ENCODE results near the gene VIM.
"Not testable (repeated sequence)": the region's sequence is repeated elsewhere in the genome, so short reads cannot be mapped to it uniquely, and the experiment has no call there.

The VIM gene

DNA sequence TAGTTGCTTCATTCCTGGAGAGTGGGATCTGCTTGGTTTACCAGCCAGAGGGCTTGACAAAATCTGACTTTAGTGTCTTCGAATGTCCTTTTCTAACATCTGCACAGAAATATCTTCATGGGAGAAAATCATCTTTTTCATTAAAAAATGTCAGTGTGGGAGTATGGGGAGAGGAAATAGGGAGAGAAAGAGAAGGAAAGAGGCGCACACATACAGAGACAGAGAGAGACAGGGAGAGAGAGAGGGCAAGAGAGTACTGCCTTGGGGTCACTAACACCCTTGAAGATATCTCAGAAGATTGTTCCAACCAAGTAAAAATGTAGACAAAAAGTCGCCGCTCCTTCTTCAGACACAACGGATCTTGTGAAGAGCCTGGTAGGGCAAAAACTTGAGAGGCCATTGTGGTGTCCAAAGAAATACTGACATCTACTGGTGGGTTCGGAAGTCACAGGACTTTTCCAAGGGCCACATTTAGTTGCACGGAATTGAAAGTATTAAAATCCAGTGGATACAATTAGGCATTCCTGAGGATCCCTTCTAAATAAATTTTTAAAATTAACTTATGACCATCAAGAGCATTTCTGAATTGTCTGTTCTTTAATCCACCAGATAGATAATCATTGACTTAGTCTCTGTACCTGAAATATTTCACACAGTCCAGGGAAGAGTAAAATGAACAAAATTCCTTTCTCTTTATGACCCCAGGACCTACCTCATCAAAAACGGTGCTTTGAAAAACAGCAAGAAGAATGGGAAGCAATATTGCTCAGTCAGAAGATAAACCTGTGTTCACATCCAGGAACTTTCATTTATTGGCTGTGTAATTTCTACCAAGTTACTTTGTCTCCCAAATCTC lies 29.7 kb downstream of the VIM start:
- peak; percentile 5 for DNase-seq

DNA sequence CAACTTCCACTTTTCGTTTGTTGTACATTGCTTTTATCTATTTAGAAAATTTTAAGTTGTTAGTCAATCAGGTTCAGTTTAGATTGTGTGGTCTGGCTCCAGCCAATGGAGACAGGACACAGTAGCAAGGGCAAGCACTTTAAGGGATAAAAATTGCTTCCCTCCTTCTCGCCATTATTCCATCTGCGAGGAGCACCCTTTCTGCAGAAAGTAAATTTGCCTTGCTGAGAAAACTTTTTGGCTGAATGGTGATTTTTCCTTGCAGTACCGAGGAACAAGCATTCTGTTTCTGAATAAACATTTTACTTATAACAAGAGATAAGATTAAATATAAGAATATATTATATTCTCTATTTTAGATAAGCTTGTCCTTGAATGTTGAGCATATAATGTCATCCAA lies 34.5 kb downstream of the VIM start:
- no peak for DNase-seq

DNA sequence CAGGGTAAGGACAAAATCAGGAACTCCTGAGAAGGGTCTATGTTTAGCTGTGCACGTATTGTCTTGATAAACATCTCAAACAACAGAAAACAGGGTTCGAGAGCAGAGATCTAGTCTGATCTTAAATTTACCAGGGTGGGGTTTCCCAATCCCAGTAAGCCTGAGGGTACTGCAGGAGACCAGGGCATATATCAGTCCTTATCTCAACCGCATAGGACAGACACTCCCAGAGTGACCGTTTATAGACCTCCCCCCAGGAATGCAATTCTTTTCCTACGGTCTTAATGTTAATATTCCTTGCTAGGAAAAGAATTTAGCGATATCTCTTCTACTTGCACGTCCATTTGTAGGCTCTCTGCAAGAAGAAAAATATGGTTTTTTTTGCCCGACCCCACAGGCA lies 35.5 kb downstream of the VIM start:
- no peak for DNase-seq

DNA sequence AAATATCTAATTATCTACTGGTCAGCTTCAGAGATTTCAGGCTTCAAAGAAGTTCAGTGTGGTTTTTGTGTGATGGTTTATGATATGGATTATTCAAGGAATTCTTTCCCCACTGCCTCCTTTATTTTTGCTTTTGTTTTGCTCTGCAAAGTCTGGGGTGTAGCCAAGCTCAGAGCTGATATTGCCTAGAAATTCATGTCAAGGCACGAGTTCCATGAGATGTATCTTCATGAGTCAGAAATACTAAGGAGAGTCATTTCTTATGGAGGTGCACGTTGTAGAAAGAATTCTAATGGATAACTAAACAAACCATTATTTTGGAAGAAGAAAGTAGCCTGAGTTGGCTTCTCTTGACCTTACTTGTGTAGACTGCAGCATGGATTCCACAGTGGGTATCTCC lies 37.4 kb downstream of the VIM start:
- DNase-seq: no peak

DNA sequence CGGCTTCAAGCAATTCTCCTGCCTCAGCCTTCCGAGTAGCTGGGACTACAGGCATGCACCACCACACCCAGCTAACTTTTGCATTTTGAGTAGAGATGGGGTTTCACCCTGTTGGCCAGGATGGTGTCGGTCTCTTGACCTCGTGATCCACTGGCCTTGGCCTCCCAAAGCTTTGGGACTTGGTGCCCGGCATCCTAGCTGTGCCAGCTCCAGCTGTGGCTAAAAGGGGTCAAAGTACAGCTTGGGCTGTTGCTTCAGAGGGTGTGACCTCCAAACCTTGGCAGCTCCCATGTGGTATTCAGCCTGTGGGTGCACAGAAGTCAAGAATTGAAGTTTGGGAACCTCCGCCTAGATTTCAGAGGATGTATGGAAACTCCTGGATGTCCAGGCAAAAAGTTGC lies 38.5 kb downstream of the VIM start:
- not testable (repeated sequence) for DNase-seq

DNA sequence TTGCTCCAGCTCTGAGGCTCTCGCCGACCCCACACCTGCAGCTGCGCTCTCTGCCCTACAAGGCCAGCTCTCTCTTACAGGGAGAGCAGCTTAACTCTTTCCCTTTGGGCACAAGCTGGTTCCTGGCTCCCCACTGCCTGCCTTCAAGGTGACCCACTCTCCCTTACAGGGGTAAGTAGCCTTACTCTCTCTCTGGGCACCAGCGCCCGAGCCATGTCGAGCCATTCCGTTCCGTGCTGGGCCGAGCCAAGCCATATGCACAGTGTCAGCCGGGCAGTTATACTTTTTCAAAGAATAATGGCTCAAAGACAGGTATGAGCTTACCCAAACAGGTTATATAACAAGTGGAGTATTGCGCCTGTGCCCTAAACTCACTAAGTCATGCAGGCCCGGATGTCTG lies 44.6 kb downstream of the VIM start:
- DNase-seq: no peak

DNA sequence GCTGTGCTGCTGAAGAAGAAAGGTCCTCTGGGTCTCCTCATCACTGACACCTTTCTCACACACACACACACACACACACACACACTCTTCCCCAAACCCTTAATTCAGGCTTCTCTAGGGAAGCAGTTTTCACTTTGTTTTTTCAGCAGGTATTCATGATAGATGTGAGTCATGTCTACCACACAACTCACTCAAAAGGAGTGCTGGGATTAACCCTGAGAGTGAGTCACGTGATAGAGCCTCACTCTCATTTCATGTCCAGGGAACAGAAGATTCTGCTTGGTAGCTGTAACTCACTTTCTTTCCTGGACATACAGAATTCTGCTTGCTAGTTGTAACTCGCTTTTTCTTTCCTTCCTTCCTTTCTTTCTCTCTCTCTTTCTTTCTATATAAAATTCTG lies 45.4 kb downstream of the VIM start:
- DNase-seq: no peak

DNA sequence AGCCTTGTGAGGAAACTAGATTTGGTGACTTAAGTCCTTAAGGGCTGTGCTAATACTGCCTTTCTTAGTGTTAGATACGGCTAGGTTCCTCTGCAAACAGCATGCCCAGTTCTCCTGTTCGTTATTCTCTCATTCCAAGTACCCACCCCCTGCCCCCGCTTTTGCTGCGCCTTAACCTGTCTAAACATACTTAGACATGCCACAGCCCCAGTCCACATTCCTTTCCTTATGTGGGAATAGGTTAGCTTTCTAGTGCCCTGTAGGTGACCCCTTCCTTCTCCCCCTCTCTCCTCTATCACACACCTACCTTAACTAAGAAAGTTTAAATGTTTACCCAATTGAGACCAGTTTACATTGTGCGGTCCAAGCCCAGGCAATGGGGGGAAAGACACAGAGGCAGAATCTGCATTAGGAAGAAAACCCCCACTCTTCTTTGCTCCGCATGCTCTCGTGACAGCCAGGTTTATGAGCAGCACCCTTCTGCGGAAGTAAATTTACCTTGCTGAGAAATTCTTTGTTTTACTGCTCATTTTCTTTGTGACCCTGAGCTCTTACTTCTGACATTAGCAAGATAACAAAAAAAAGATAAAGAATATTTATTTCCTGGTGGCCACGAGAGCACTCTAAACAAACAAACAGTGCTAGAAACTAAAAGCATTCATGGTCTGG lies 48.8 kb downstream of the VIM start:
- no peak for DNase-seq

DNA sequence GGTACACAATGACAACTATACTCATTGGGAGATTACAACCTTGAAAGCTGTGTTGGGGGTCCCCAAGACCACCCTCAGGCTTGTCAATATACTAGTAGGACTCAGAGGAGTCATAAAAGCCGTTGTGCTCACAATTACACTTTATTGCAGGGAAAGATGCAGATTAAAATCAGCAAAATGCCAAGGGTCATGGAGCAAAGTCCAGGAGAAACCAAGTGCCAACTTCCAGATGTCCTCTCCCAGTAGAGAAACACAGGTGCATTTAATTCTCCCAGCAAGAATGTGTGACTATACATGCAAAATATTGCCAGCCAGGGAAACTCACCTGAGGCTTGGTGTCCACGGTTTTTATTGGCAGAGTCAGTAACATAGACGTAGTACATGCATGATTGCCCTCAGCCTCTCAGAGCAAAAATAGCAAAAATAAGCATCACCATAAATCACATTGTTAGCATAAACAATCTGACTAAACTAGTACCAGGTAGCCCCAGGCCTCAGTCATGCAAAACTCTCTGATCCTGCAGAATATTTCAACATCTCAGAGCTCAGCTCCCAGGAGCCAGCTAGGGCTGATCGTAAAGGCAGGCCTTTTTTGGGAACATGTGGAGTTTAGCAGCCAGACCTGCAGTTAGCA lies 50.7 kb downstream of the VIM start:
- DNase-seq: no peak

DNA sequence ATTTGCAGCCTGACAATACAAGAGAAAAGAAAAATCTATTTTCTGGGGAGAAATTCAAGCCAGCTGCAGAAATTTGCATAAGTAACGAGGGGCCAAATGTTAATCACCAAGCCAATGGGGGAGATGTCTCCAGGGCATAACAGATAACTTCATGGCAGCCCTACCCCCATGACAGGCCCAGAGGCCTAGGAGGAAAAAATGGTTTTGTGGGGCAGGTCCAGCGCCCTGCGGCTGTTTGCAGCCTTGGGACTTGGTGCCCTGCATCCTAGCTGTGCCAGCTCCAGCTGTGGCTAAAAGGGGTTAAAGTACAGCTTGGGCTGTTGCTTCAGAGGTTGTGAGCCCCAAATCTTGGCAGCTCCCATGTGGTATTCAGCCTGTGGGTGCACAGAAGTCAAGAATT lies 54.3 kb downstream of the VIM start:
- no peak for DNase-seq

DNA sequence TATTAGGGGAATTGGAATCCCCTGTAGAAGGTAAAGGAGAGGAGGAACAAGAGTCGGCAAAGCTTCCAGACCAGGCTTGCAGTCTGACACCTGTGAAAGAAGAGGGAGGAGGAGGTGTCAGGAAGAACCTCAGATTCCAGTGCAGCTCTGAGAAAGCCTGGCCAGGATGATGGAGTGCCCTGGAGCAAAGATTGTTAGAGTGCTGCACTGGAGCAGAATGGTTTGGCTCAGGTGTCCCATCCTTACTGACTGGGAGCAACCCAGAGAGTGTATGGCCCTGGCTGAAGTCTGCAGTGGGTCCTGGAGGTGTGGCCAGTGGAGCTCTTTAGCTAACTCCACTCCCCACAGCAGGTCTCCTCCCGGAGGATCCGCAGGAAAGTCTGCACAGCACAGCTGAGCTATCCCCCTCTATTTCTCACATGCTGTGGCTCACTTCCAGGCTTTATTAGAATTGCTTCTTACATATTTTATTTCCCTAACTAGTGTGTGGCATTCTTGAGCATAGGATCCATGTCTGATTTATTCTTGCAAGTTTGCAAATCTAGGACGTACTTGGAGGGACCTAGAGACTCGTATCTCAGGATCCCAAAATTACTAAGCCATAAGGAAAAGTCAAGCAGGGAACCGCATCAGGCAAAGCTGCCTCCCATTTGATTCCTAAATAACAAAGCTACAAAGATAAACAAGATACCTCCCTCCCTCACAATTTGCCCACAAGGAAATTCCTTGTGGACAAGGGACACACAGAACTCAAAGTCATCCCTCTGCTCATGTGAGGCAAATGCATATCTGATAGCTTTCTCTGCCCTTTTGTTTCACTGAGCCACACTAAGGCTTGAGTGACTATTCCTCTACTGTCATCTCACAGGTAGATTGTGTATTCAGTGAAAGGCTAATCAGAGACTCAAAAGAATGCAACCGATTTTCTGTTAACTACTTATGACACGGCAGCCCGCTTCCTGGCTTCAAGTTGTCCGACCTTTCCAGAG lies 58.8 kb downstream of the VIM start:
- DNase-seq: no peak

Data from NCI-H1092 treated with DMSO at 0.1 percent for 48 hours (cell line).